22Rv1 (cell line): ENCODE measurements around the gene PRELID3B.

Experiments used
- ZFX ChIP-seq: fragments of 450-650 bp; IDR thresholded peaks from 2 replicates; pipeline ENCODE4 v1.6.1; 2017; ENCODE audit warnings: antibody characterized with exemption, borderline replicate concordance
- TF ChIP-seq, protein P1 (sequence below): fragments of 450-650 bp; IDR thresholded peaks from 2 replicates; pipeline ENCODE4 v1.5.1; 2017; ENCODE audit warnings: mild to moderate bottlenecking

DNA sequence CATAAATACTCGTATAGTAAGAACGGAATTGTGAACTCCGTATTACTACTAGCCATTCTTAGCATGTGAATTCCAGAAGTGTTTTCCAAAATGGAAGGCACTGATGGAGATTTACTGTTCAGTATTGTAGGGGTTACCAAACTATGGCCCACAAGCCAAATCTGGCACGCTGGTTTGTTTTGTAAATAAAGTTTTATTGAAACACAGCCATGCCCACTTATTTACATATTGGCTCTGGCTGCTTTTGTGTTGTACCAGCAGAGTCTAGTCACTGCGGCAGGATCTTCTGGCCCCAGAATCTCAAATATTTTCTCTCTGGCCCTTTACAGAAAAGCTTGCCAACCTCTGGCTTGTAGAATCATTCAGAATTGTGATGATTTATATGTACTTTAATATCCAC, 44.3 kb upstream of the PRELID3B start:
- TF ChIP-seq, protein P1, sequence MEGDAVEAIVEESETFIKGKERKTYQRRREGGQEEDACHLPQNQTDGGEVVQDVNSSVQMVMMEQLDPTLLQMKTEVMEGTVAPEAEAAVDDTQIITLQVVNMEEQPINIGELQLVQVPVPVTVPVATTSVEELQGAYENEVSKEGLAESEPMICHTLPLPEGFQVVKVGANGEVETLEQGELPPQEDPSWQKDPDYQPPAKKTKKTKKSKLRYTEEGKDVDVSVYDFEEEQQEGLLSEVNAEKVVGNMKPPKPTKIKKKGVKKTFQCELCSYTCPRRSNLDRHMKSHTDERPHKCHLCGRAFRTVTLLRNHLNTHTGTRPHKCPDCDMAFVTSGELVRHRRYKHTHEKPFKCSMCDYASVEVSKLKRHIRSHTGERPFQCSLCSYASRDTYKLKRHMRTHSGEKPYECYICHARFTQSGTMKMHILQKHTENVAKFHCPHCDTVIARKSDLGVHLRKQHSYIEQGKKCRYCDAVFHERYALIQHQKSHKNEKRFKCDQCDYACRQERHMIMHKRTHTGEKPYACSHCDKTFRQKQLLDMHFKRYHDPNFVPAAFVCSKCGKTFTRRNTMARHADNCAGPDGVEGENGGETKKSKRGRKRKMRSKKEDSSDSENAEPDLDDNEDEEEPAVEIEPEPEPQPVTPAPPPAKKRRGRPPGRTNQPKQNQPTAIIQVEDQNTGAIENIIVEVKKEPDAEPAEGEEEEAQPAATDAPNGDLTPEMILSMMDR, result no peak
- no peak for TF ChIP-seq ZFX
